ENCODE measurements around the gene MANSC4.

DNA sequence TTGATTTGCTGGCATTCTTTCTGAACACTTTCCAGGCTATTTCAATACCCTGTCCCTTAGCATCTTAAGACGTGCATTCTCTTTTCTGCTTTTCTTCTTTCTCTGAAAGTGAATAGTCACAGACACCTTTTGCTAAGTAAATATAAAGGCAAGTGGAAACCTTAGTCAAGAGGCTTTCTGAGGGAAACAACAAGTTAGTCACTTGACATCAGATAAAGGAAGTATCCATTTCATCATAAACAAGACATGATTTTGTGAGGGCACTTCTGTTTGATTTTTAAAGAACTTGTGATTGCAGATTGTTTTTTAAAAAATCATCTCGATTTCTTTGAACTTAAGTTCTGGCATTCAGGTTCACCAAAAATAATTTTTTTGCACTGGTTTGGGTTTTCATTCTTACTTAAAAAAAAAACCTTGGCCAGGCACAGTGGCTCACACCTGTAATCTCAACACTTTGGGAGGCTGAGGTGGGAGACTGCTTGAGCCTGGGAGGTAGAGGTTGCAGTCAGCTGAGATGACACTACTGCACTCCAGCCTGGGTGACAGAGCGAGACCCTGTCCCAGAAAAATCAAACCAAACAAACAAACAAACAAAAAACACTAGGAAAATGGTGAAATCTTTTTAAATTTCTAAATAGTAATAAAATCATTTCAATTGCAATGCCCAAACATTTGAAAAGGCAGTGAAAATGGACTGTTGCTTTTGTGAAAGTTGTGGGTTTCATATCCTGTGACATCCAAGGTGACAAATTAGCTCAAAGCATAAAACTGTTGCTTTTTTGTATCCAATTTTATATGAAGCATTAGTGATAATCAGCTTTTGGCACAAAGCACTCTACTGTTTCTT lies 8.3 kb downstream of the MANSC4 start:
- TF ChIP-seq HDGF (IDR thresholded peaks at IDR 0.05; ENCODE audit: borderline replicate concordance) (no peak), SUZ12 (IDR thresholded peaks at IDR 0.05) (no peak), LEF1 (IDR thresholded peaks at IDR 0.05; ENCODE audit: borderline replicate concordance) (no peak), NFRKB (IDR thresholded peaks at IDR 0.05) (no peak), ELF4 (IDR thresholded peaks at IDR 0.05) (no peak), SP1 (IDR thresholded peaks at IDR 0.05) (no peak), CTBP1 (IDR thresholded peaks at IDR 0.05; ENCODE audit: borderline replicate concordance) (no peak), FOXM1 (IDR thresholded peaks at IDR 0.05; ENCODE audit: borderline replicate concordance) (no peak), BHLHE40 (IDR thresholded peaks at IDR 0.05; ENCODE audit: borderline replicate concordance) (no peak), FOXA1 (IDR thresholded peaks at IDR 0.05) (no peak)
